HEK293 (cell line): ENCODE measurements around the gene TMEM114.

Experiments used
- CTCF ChIA-PET: fragments of 350-600 bp; formaldehyde crosslinking; extraction: SDS; loops from one replicate; lab custom pipeline; 2021; ENCODE audit warnings: antibody characterized with exemption; lab: Yijun Ruan, JAX
- POLR2A ChIA-PET: fragments of 300-600 bp; formaldehyde crosslinking; extraction: SDS; loops from one replicate; lab custom pipeline; 2020; ENCODE audit warnings: antibody characterized with exemption, inconsistent platforms; lab: Yijun Ruan, JAX
- H3K27ac ChIP-seq: fragments of 200-500 bp; sonication (Bioruptor generic); 2 replicates; pipeline ENCODE4 v1.5.1; 2014; ENCODE audit warnings: low read depth, low read length, control low read depth, inconsistent platforms; ENCODE audit errors: extremely low read depth
- H3K36me3 ChIP-seq, 2 experiments: fragments of 200-500 bp in 1 of 2; sonication (Bioruptor generic) in 1 of 2; 1 replicate in 1 of 2; 2 replicates in 1 of 2; pipeline ENCODE4 v1.5.1; 2014 to 2017; ENCODE audit warnings: inconsistent platforms in 2 of 2, low read length in 2 of 2; ENCODE audit not compliant: control insufficient read depth in 2 of 2, insufficient read depth in 1 of 2
- H3K4me1 ChIP-seq: fragments of 200-500 bp; sonication (Bioruptor generic); 2 replicates; pipeline ENCODE4 v1.5.1; 2014; ENCODE audit warnings: mild to moderate bottlenecking, low read length, inconsistent platforms; ENCODE audit not compliant: control insufficient read depth, insufficient read depth
- H3K4me3 ChIP-seq: 2 replicates; pipeline ENCODE4 v1.5.1; 2011; ENCODE audit warnings: low read depth, mild to moderate bottlenecking, control low read depth, low read length, moderate library complexity
- H3K9me3 ChIP-seq: fragments of 200-500 bp; sonication (Bioruptor generic); 2 replicates; pipeline ENCODE4 v1.5.1; 2014; ENCODE audit warnings: low read depth, low read length, inconsistent platforms; ENCODE audit not compliant: control insufficient read depth, insufficient read depth
- CTCF ChIP-seq: fragments of 450-650 bp; formaldehyde crosslinking; IDR thresholded peaks from 2 replicates; pipeline ENCODE4 v1.5.1; 2016; ENCODE audit warnings: missing biosample characterization, missing genetic modification characterization
- HOXD13 ChIP-seq: sonication (generic); formaldehyde crosslinking; IDR thresholded peaks from 2 replicates; pipeline ENCODE4 v1.8.0; 2022; ENCODE audit warnings: missing genetic modification reagents, borderline replicate concordance
- REPIN1 ChIP-seq: fragments of 450-650 bp; formaldehyde crosslinking; IDR thresholded peaks from 2 replicates; pipeline ENCODE4 v1.5.1; 2017; ENCODE audit warnings: missing biosample characterization, missing genetic modification characterization, low read depth
- TSHZ1 ChIP-seq: fragments of 450-650 bp; formaldehyde crosslinking; IDR thresholded peaks from 2 replicates; pipeline ENCODE4 v1.5.1; 2016; ENCODE audit warnings: missing biosample characterization, missing genetic modification characterization, borderline replicate concordance
- ZBTB44 ChIP-seq: fragments of 450-650 bp; IDR thresholded peaks from 2 replicates; pipeline ENCODE4 v1.5.1; 2018; ENCODE audit warnings: missing biosample characterization, mild to moderate bottlenecking, missing genetic modification characterization
- ZFP37 ChIP-seq: fragments of 450-650 bp; formaldehyde crosslinking; IDR thresholded peaks from 2 replicates; pipeline ENCODE4 v1.5.1; 2016; ENCODE audit warnings: missing biosample characterization, missing genetic modification characterization
- ZIC2 ChIP-seq: fragments of 450-650 bp; formaldehyde crosslinking; IDR thresholded peaks from 2 replicates; pipeline ENCODE4 v1.5.1; 2016; ENCODE audit warnings: missing biosample characterization, missing genetic modification characterization
- ZNF223 ChIP-seq: fragments of 450-650 bp; formaldehyde crosslinking; IDR thresholded peaks from 2 replicates; pipeline ENCODE4 v1.5.1; 2016; ENCODE audit warnings: missing biosample characterization, missing genetic modification characterization
- ZNF514 ChIP-seq: fragments of 450-650 bp; formaldehyde crosslinking; IDR thresholded peaks from 2 replicates; pipeline ENCODE4 v1.5.1; 2016; ENCODE audit warnings: missing biosample characterization, missing genetic modification characterization
- ZNF548 ChIP-seq: fragments of 450-650 bp; formaldehyde crosslinking; IDR thresholded peaks from 2 replicates; pipeline ENCODE4 v1.5.1; 2016; ENCODE audit warnings: missing biosample characterization, missing genetic modification characterization
- ZNF571 ChIP-seq: fragments of 450-650 bp; formaldehyde crosslinking; IDR thresholded peaks from 2 replicates; pipeline ENCODE4 v1.5.0; 2017; ENCODE audit warnings: missing biosample characterization, missing genetic modification characterization
- ZNF629 ChIP-seq: fragments of 450-650 bp; formaldehyde crosslinking; IDR thresholded peaks from 2 replicates; pipeline ENCODE4 v1.5.1; 2017; ENCODE audit warnings: missing biosample characterization, missing genetic modification characterization
- ZNF776 ChIP-seq: fragments of 450-650 bp; formaldehyde crosslinking; IDR thresholded peaks from 2 replicates; pipeline ENCODE4 v1.5.0; 2017; ENCODE audit warnings: missing biosample characterization, missing genetic modification characterization, borderline replicate concordance
- ZNF777 ChIP-seq: fragments of 450-650 bp; formaldehyde crosslinking; IDR thresholded peaks from 2 replicates; pipeline ENCODE4 v1.5.1; 2017; ENCODE audit warnings: missing biosample characterization, missing genetic modification characterization, borderline replicate concordance
- ZNF791 ChIP-seq: fragments of 450-650 bp; formaldehyde crosslinking; IDR thresholded peaks from 2 replicates; pipeline ENCODE4 v1.5.1; 2016; ENCODE audit warnings: missing biosample characterization, missing genetic modification characterization
- ZSCAN30 ChIP-seq: fragments of 450-650 bp; IDR thresholded peaks from 2 replicates; pipeline ENCODE4 v1.5.1; 2018; ENCODE audit warnings: missing biosample characterization, mild to moderate bottlenecking, missing genetic modification characterization, moderate library complexity
- TF ChIP-seq, protein P1 (sequence below): fragments of 450-650 bp; formaldehyde crosslinking; conservative IDR thresholded peaks from 2 replicates; pipeline ENCODE4 v1.5.1; 2016; ENCODE audit warnings: low read depth, missing biosample characterization, missing genetic modification characterization
- TF ChIP-seq, protein P2 (sequence below): fragments of 450-650 bp; formaldehyde crosslinking; IDR thresholded peaks from 2 replicates; pipeline ENCODE4 v1.5.1; 2017; ENCODE audit warnings: missing biosample characterization, missing genetic modification characterization
- TF ChIP-seq, protein P3 (sequence below): IDR thresholded peaks from 2 replicates; pipeline ENCODE4 v1.6.1; 2011; ENCODE audit warnings: mild to moderate bottlenecking, low read depth, low read length, borderline replicate concordance
- TF ChIP-seq, protein P4 (sequence below): fragments of 450-650 bp; formaldehyde crosslinking; IDR thresholded peaks from 2 replicates; pipeline ENCODE4 v1.5.1; 2016; ENCODE audit warnings: missing biosample characterization, missing genetic modification characterization, low read depth

The TMEM114 gene

DNA sequence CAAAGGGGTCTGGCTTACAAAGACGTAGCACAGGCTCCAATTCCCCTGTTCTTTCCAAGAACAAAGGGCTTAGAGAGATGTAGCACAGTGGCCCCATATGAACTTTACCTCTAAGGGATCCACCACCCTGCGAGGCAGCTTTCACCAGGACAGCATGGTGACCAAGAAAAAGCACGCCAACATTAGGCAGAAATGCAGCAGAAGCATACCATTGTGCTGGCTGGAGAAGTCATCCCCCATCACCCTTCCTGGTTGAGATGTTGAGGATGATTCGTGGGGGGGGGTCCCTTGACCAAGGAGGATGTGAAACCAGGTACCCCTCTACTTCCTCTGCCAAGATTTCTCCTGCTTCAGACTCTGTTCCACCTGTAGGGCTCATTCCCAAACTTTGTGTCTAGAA is 48.4 kb downstream of the TMEM114 start:
- no peaks in the 10 kb centered on the region for H3K4me1 ChIP-seq
- CTCF ChIA-PET: no interaction called here
- no peaks in the 10 kb centered on the region for H3K9me3 ChIP-seq
- TF ChIP-seq, protein P1, sequence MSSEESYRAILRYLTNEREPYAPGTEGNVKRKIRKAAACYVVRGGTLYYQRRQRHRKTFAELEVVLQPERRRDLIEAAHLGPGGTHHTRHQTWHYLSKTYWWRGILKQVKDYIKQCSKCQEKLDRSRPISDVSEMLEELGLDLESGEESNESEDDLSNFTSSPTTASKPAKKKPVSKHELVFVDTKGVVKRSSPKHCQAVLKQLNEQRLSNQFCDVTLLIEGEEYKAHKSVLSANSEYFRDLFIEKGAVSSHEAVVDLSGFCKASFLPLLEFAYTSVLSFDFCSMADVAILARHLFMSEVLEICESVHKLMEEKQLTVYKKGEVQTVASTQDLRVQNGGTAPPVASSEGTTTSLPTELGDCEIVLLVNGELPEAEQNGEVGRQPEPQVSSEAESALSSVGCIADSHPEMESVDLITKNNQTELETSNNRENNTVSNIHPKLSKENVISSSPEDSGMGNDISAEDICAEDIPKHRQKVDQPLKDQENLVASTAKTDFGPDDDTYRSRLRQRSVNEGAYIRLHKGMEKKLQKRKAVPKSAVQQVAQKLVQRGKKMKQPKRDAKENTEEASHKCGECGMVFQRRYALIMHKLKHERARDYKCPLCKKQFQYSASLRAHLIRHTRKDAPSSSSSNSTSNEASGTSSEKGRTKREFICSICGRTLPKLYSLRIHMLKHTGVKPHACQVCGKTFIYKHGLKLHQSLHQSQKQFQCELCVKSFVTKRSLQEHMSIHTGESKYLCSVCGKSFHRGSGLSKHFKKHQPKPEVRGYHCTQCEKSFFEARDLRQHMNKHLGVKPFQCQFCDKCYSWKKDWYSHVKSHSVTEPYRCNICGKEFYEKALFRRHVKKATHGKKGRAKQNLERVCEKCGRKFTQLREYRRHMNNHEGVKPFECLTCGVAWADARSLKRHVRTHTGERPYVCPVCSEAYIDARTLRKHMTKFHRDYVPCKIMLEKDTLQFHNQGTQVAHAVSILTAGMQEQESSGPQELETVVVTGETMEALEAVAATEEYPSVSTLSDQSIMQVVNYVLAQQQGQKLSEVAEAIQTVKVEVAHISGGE: no peak
- TF ChIP-seq ZIC2 (tag by site-specific recombination) (no peak), ZNF548 (tag by site-specific recombination) (no peak), CTCF (tag by site-specific recombination) (no peak), ZNF514 (tag by site-specific recombination) (no peak), ZNF791 (tag by site-specific recombination) (no peak), REPIN1 (tag by site-specific recombination) (no peak), ZBTB44 (no peak), ZNF571 (tag by site-specific recombination) (no peak), ZNF777 (tag by site-specific recombination) (no peak), ZFP37 (tag by site-specific recombination) (no peak), HOXD13 (no peak), ZNF223 (tag by site-specific recombination) (no peak), ZNF776 (tag by site-specific recombination) (no peak), TSHZ1 (tag by site-specific recombination) (no peak), ZNF629 (tag by site-specific recombination) (no peak), ZSCAN30 (tag by site-specific recombination) (no peak)
- TF ChIP-seq, protein P2, sequence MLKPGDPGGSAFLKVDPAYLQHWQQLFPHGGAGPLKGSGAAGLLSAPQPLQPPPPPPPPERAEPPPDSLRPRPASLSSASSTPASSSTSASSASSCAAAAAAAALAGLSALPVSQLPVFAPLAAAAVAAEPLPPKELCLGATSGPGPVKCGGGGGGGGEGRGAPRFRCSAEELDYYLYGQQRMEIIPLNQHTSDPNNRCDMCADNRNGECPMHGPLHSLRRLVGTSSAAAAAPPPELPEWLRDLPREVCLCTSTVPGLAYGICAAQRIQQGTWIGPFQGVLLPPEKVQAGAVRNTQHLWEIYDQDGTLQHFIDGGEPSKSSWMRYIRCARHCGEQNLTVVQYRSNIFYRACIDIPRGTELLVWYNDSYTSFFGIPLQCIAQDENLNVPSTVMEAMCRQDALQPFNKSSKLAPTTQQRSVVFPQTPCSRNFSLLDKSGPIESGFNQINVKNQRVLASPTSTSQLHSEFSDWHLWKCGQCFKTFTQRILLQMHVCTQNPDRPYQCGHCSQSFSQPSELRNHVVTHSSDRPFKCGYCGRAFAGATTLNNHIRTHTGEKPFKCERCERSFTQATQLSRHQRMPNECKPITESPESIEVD (tag by site-specific recombination): no peak
- TF ChIP-seq, protein P3, sequence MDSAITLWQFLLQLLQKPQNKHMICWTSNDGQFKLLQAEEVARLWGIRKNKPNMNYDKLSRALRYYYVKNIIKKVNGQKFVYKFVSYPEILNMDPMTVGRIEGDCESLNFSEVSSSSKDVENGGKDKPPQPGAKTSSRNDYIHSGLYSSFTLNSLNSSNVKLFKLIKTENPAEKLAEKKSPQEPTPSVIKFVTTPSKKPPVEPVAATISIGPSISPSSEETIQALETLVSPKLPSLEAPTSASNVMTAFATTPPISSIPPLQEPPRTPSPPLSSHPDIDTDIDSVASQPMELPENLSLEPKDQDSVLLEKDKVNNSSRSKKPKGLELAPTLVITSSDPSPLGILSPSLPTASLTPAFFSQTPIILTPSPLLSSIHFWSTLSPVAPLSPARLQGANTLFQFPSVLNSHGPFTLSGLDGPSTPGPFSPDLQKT: no peak
- TF ChIP-seq, protein P4, sequence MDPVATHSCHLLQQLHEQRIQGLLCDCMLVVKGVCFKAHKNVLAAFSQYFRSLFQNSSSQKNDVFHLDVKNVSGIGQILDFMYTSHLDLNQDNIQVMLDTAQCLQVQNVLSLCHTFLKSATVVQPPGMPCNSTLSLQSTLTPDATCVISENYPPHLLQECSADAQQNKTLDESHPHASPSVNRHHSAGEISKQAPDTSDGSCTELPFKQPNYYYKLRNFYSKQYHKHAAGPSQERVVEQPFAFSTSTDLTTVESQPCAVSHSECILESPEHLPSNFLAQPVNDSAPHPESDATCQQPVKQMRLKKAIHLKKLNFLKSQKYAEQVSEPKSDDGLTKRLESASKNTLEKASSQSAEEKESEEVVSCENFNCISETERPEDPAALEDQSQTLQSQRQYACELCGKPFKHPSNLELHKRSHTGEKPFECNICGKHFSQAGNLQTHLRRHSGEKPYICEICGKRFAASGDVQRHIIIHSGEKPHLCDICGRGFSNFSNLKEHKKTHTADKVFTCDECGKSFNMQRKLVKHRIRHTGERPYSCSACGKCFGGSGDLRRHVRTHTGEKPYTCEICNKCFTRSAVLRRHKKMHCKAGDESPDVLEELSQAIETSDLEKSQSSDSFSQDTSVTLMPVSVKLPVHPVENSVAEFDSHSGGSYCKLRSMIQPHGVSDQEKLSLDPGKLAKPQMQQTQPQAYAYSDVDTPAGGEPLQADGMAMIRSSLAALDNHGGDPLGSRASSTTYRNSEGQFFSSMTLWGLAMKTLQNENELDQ (tag by site-specific recombination): no peak
- TF ChIP-seq, all 188 proteins: peak for 0
- Histone ChIP-seq H3K4me3 (no peak overlapping the region), H3K27ac (no peak overlapping the region), H3K36me3 (no peaks in the 10 kb centered on the region)
- POLR2A ChIA-PET: no interaction called here
